GM23248 (cell line): Measurements from ENCODE around the gene TBC1D1.

Experiments
- EZH2 ChIP-seq: fragments of 200-600 bp; sonication (generic); IDR thresholded peaks from 2 replicates; pipeline ENCODE4 v1.6.1; 2018; ENCODE audit warnings: antibody characterized with exemption, mild to moderate bottlenecking; ENCODE audit not compliant: insufficient read depth, poor library complexity, severe bottlenecking
- EZH2phosphoT487 ChIP-seq: fragments of 200-600 bp; sonication (generic); IDR thresholded peaks from 2 replicates; pipeline ENCODE4 v1.6.1; 2018; ENCODE audit warnings: antibody characterized with exemption, moderate library complexity, mild to moderate bottlenecking, low read depth; ENCODE audit not compliant: insufficient read depth

DNA sequence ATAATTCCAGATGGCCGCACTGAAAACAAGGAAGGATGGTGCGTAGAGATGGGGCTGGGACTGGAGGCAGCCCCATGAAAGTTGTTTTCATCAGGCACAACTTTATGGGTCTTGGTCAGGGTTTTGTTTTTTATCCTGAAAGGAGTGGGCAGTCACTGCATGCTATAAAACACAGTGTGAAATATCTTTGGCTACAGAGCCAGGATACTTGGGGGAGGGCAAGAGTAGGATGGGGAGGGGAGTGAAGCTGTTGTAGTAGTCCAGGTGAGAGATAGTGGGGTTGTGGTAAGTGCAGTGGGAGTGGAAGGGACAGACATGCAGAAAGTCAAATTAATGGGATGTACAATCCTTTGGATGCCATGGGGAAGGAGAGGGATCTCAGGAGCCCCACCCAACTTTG is 125.8 kb downstream of the TBC1D1 start:
- no peak for TF ChIP-seq EZH2
- TF ChIP-seq EZH2phosphoT487 = no peak
